SK-N-SH (cell line): ENCODE results near the gene KIT. TPM values are rescaled to one million over a fixed set of nuclear protein-coding genes. Genes with fewer than 3 reads are reported as not detected.

Experiments used
- CTCF ChIA-PET: fragments of 300-600, 350-600 bp; formaldehyde crosslinking; extraction: SDS; loops from one replicate; lab custom pipeline; 2021; lab: Yijun Ruan, JAX
- POLR2A ChIA-PET: fragments of 350-600 bp; sonication (Branson Sonifier 250); formaldehyde crosslinking; extraction: SDS; loops from one replicate; lab custom pipeline; 2020; ENCODE audit warnings: antibody characterized with exemption, inconsistent platforms; lab: Yijun Ruan, JAX
- DNase-seq: peaks from one replicate; pipeline ENCODE4 v3.0.0; 2012
- H2AFZ ChIP-seq: fragments of 200-600 bp; sonication (generic); 2 replicates; pipeline ENCODE4 v1.8.1; 2016; ENCODE audit warnings: antibody characterized with exemption, mild to moderate bottlenecking, low read depth
- H3F3A ChIP-seq: fragments of 200-600 bp; sonication (generic); replicated peaks from 2 replicates; pipeline ENCODE3; 2016; ENCODE audit warnings: antibody characterized with exemption, mild to moderate bottlenecking; ENCODE audit not compliant: insufficient read depth
- H3K27ac ChIP-seq, 2 experiments: fragments of 200-500 bp in 1 of 2; fragments of 200-600 bp in 1 of 2; sonication (Bioruptor generic) in 1 of 2; sonication (generic), shearing (Covaris generic) in 1 of 2; 2 replicates each; pipeline versions ENCODE4 v1.5.1 to v1.6.1; 2014 to 2016; ENCODE audit warnings: low read depth in 2 of 2, inconsistent platforms in 1 of 2, low read length in 1 of 2, mild to moderate bottlenecking in 1 of 2, mixed read lengths in 1 of 2
- H3K27me3 ChIP-seq: fragments of 200-600 bp; sonication (generic), shearing (Covaris generic); 2 replicates; pipeline ENCODE4 v1.6.1; 2016; ENCODE audit warnings: mixed run types; ENCODE audit not compliant: insufficient read depth
- H3K36me3 ChIP-seq, 2 experiments: fragments of 200-500 bp in 1 of 2; fragments of 200-600 bp in 1 of 2; sonication (Bioruptor generic) in 1 of 2; sonication (generic) in 1 of 2; replicated peaks in 1 of 2; 2 replicates each; pipeline versions ENCODE3 to v1.5.1; 2014 to 2016; ENCODE audit warnings: low read length in 1 of 2, mild to moderate bottlenecking in 1 of 2; ENCODE audit not compliant: insufficient read depth in 2 of 2, control insufficient read depth in 1 of 2
- H3K4me1 ChIP-seq, 2 experiments: fragments of 200-500 bp in 1 of 2; fragments of 200-600 bp in 1 of 2; sonication (Bioruptor generic) in 1 of 2; sonication (generic), shearing (Covaris generic) in 1 of 2; 2 replicates each; pipeline versions ENCODE4 v1.5.1 to v1.6.1; 2014 to 2016; ENCODE audit warnings: low read depth in 1 of 2, low read length in 1 of 2, mixed run types in 1 of 2; ENCODE audit not compliant: insufficient read depth in 2 of 2, control insufficient read depth in 1 of 2
- H3K4me2 ChIP-seq: fragments of 200-600 bp; sonication (generic), shearing (Covaris generic); 2 replicates; pipeline ENCODE4 v1.6.1; 2017; ENCODE audit warnings: mixed run types
- H3K4me3 ChIP-seq, 2 experiments: fragments of 200-500 bp in 1 of 2; fragments of 200-600 bp in 1 of 2; sonication (Bioruptor generic) in 1 of 2; sonication (generic), shearing (Covaris generic) in 1 of 2; 2 replicates each; pipeline versions ENCODE4 v1.5.1 to v1.8.1; 2014 to 2016; ENCODE audit warnings: low read depth in 2 of 2, inconsistent platforms in 1 of 2, low read length in 1 of 2, mild to moderate bottlenecking in 1 of 2, mixed read lengths in 1 of 2, moderate library complexity in 1 of 2
- H3K79me2 ChIP-seq: fragments of 200-600 bp; sonication (generic); 2 replicates; pipeline ENCODE4 v1.8.1; 2017; ENCODE audit warnings: mild to moderate bottlenecking; ENCODE audit not compliant: insufficient read depth
- H3K9ac ChIP-seq: fragments of 200-600 bp; sonication (generic); 2 replicates; pipeline ENCODE4 v1.6.1; 2017; ENCODE audit warnings: mixed run types
- H3K9me2 ChIP-seq: fragments of 200-600 bp; sonication (generic); 2 replicates; pipeline ENCODE4 v1.6.1; 2017; ENCODE audit warnings: mixed run types
- H3K9me3 ChIP-seq: fragments of 200-600 bp; sonication (generic); 2 replicates; pipeline ENCODE4 v1.6.1; 2017; ENCODE audit warnings: mixed run types, mild to moderate bottlenecking, moderate library complexity
- H4K20me1 ChIP-seq: fragments of 200-600 bp; sonication (generic); 2 replicates; pipeline ENCODE4 v1.6.1; 2017; ENCODE audit warnings: mild to moderate bottlenecking, mixed run types; ENCODE audit not compliant: insufficient read depth
- ELF1 ChIP-seq: IDR thresholded peaks from 2 replicates; pipeline ENCODE4 v1.4.0; 2012
- EP300 ChIP-seq, 2 experiments: IDR thresholded peaks; 2 replicates each; pipeline versions ENCODE4 v1.4.0 to v1.6.1; 2012; ENCODE audit warnings: borderline replicate concordance in 1 of 2, low read depth in 1 of 2, low read length in 1 of 2
- FOXM1 ChIP-seq: IDR thresholded peaks from 2 replicates; pipeline ENCODE4 v1.4.0; 2012; ENCODE audit warnings: low read depth, mild to moderate bottlenecking
- GABPA ChIP-seq: IDR thresholded peaks from 2 replicates; pipeline ENCODE4 v1.4.0; 2012; ENCODE audit warnings: low read depth, mild to moderate bottlenecking
- GATA2 ChIP-seq: sonication (generic); formaldehyde crosslinking; IDR thresholded peaks from 2 replicates; pipeline ENCODE4 v1.5.0; 2020; ENCODE audit warnings: mild to moderate bottlenecking, missing genetic modification reagents
- MEF2A ChIP-seq: IDR thresholded peaks from 2 replicates; pipeline ENCODE4 v1.4.0; 2012; ENCODE audit warnings: low read depth, borderline replicate concordance
- MXI1 ChIP-seq: IDR thresholded peaks from 2 replicates; pipeline ENCODE4 v1.6.1; 2012; ENCODE audit warnings: mild to moderate bottlenecking, low read depth, low read length, improper control_type of control experiment
- NFIC ChIP-seq: IDR thresholded peaks from 2 replicates; pipeline ENCODE4 v1.4.0; 2012; ENCODE audit warnings: borderline replicate concordance
- NRF1 ChIP-seq: IDR thresholded peaks from 2 replicates; pipeline ENCODE4 v1.6.1; 2012; ENCODE audit warnings: low read depth, mild to moderate bottlenecking, low read length
- POLR2AphosphoS5 ChIP-seq: IDR thresholded peaks from 2 replicates; pipeline ENCODE4 v1.6.1; 2012; ENCODE audit warnings: low read depth, low read length
- RFX5 ChIP-seq: IDR thresholded peaks from 2 replicates; pipeline ENCODE4 v1.6.1; 2012; ENCODE audit warnings: mild to moderate bottlenecking, improper control_type of control experiment, low read length
- RXRA ChIP-seq: IDR thresholded peaks from 2 replicates; pipeline ENCODE4 v1.4.0; 2012; ENCODE audit warnings: low read depth, mild to moderate bottlenecking, borderline replicate concordance
- SIN3A ChIP-seq: IDR thresholded peaks from 2 replicates; pipeline ENCODE4 v1.6.1; 2012; ENCODE audit warnings: low read depth, mild to moderate bottlenecking, low read length, moderate library complexity, borderline replicate concordance
- SMC3 ChIP-seq: IDR thresholded peaks from 2 replicates; pipeline ENCODE4 v1.6.1; 2012; ENCODE audit warnings: low read depth, low read length, improper control_type of control experiment
- TCF12 ChIP-seq: IDR thresholded peaks from 2 replicates; pipeline ENCODE4 v1.4.0; 2012
- WGBS: methylation state at CpG from one replicate; pipeline ENCODE4 v1.1.6; 2017; ENCODE audit warnings: low lambda C conversion rate; 5-methylcytosine and 5-hydroxymethylcytosine counted together
- polyA plus RNA-seq, 3 experiments: library from polyadenylated mRNA; depleted of rRNA; stranded (reverse); fragments of >200 nt; gene quantifications; 2 replicates each; pipeline ENCODE4 v1.2.3, GENCODE V29; 2012
- TF ChIP-seq, protein P1 (sequence below): IDR thresholded peaks from 2 replicates; pipeline ENCODE4 v1.4.0; 2012; ENCODE audit warnings: low read depth, borderline replicate concordance
- TF ChIP-seq, protein P2 (sequence below): IDR thresholded peaks from 2 replicates; pipeline ENCODE4 v1.4.0; 2012; ENCODE audit warnings: low read depth
- TF ChIP-seq, protein P3 (sequence below): IDR thresholded peaks from 2 replicates; pipeline ENCODE4 v1.6.1; 2012; ENCODE audit warnings: mild to moderate bottlenecking, low read depth, low read length, moderate library complexity
- TF ChIP-seq, protein P4 (sequence below): IDR thresholded peaks from 2 replicates; pipeline ENCODE4; 2012

KIT gene
- polyA plus RNA-seq, 1 of the 3 experiments (the other 2 are of a cell fraction), result 0.79 TPM

DNA sequence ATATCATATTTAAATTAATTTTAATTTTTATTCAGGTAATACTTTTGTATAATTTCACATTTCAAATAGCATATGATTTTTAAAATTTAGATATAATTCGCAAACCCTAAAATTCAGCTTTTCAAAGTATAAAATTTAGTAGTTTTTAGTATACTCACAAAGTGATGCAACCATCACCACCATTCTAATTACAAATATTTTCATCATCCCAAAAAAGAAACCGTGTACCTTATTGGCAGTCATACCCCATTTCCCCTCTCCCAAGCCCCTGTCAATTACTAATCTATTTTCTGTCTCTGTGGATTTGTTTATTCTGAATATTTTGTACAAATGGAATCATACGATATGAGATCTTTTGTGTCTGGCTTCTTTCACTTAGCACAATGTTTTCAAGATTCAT, 37.0 kb upstream of the KIT start:
- no peaks in the 10 kb centered on the region for H4K20me1 ChIP-seq
- no peak overlapping the region for H2AFZ ChIP-seq
- H3F3A ChIP-seq, result no peaks in the 10 kb centered on the region
- H3K4me3 ChIP-seq, result no peak overlapping the region
- H3K27ac ChIP-seq, result no peak overlapping the region
- H3K4me1 ChIP-seq, result no peaks in the 10 kb centered on the region
- H3K9me3 ChIP-seq, result no peaks in the 10 kb centered on the region
- H3K4me2 ChIP-seq, result no peak overlapping the region
- WGBS, result 44% methylated on average over 3 of the region's 3 CpGs
- CTCF ChIA-PET, result no interaction called here
- no peak for TF ChIP-seq GATA2
- TF ChIP-seq RFX5, result no peak
- TF ChIP-seq, protein P1, sequence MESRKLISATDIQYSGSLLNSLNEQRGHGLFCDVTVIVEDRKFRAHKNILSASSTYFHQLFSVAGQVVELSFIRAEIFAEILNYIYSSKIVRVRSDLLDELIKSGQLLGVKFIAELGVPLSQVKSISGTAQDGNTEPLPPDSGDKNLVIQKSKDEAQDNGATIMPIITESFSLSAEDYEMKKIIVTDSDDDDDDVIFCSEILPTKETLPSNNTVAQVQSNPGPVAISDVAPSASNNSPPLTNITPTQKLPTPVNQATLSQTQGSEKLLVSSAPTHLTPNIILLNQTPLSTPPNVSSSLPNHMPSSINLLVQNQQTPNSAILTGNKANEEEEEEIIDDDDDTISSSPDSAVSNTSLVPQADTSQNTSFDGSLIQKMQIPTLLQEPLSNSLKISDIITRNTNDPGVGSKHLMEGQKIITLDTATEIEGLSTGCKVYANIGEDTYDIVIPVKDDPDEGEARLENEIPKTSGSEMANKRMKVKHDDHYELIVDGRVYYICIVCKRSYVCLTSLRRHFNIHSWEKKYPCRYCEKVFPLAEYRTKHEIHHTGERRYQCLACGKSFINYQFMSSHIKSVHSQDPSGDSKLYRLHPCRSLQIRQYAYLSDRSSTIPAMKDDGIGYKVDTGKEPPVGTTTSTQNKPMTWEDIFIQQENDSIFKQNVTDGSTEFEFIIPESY, result no peak
- no peak for TF ChIP-seq TCF12
- TF ChIP-seq, protein P2, sequence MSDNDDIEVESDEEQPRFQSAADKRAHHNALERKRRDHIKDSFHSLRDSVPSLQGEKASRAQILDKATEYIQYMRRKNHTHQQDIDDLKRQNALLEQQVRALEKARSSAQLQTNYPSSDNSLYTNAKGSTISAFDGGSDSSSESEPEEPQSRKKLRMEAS, result no peak
- TF ChIP-seq FOXM1, result no peak
- TF ChIP-seq NFIC, result no peak
- no peak for TF ChIP-seq RXRA
- no peak for TF ChIP-seq MEF2A
- no peak for TF ChIP-seq GABPA
- TF ChIP-seq, protein P3, sequence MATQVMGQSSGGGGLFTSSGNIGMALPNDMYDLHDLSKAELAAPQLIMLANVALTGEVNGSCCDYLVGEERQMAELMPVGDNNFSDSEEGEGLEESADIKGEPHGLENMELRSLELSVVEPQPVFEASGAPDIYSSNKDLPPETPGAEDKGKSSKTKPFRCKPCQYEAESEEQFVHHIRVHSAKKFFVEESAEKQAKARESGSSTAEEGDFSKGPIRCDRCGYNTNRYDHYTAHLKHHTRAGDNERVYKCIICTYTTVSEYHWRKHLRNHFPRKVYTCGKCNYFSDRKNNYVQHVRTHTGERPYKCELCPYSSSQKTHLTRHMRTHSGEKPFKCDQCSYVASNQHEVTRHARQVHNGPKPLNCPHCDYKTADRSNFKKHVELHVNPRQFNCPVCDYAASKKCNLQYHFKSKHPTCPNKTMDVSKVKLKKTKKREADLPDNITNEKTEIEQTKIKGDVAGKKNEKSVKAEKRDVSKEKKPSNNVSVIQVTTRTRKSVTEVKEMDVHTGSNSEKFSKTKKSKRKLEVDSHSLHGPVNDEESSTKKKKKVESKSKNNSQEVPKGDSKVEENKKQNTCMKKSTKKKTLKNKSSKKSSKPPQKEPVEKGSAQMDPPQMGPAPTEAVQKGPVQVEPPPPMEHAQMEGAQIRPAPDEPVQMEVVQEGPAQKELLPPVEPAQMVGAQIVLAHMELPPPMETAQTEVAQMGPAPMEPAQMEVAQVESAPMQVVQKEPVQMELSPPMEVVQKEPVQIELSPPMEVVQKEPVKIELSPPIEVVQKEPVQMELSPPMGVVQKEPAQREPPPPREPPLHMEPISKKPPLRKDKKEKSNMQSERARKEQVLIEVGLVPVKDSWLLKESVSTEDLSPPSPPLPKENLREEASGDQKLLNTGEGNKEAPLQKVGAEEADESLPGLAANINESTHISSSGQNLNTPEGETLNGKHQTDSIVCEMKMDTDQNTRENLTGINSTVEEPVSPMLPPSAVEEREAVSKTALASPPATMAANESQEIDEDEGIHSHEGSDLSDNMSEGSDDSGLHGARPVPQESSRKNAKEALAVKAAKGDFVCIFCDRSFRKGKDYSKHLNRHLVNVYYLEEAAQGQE, result no peak
- TF ChIP-seq ELF1, result no peak
- TF ChIP-seq, protein P4, sequence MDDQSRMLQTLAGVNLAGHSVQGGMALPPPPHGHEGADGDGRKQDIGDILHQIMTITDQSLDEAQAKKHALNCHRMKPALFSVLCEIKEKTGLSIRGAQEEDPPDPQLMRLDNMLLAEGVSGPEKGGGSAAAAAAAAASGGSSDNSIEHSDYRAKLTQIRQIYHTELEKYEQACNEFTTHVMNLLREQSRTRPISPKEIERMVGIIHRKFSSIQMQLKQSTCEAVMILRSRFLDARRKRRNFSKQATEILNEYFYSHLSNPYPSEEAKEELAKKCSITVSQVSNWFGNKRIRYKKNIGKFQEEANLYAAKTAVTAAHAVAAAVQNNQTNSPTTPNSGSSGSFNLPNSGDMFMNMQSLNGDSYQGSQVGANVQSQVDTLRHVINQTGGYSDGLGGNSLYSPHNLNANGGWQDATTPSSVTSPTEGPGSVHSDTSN, result no peak
- TF ChIP-seq EP300 (IDR thresholded peaks at IDR 0.05; ENCODE audit: borderline replicate concordance in 1 of 2, low read depth in 1 of 2, low read length in 1 of 2), result no peak
- no peak for TF ChIP-seq MXI1
- no peak for TF ChIP-seq NRF1
- TF ChIP-seq POLR2AphosphoS5, result no peak
- no peak for TF ChIP-seq SMC3
- TF ChIP-seq SIN3A, result no peak
- TF ChIP-seq, all 33 proteins: peak for 0
- no peaks in the 10 kb centered on the region for H3K9me2 ChIP-seq
- no peaks in the 10 kb centered on the region for H3K27me3 ChIP-seq
- H3K79me2 ChIP-seq, result no peaks in the 10 kb centered on the region
- H3K36me3 ChIP-seq, result no peaks in the 10 kb centered on the region
- H3K9ac ChIP-seq, result no peak overlapping the region
- POLR2A ChIA-PET, result no interaction called here
- no peak for DNase-seq
